Dermis blood vessel endothelial cell (primary cell): Measurements from ENCODE around the gene MLLT11. TPM values are rescaled to one million over a fixed set of nuclear protein-coding genes. Genes with fewer than 3 reads are reported as not detected.

Experiments
- total RNA-seq: library from RNA; depleted of rRNA; stranded (reverse); fragments of >200 nt; gene quantifications from 2 replicates; pipeline ENCODE4 v1.2.3, GENCODE V29; 2014

The MLLT11 gene
- total RNA-seq, 1 donor from 2014 or later: 1.2 TPM

Other genes with a start within 250 kb of the MLLT11 start
- gene ARNT, start 183.8 kb upstream of the MLLT11 start, total RNA-seq: 30.5 and 41.6 TPM in 2 replicates
- not detected in 2 replicates for gene CTXND2, start 173.3 kb upstream of the MLLT11 start, total RNA-seq
- gene SETDB1, start 134.0 kb upstream of the MLLT11 start, total RNA-seq: 38.1 and 45.3 TPM in 2 replicates
- 71.6 and 96.6 TPM in 2 replicates for gene CERS2, start 85.6 kb upstream of the MLLT11 start, total RNA-seq
- not detected in 2 replicates for gene ANXA9, start 78.1 kb upstream of the MLLT11 start, total RNA-seq
- gene MINDY1, start 53.5 kb upstream of the MLLT11 start, total RNA-seq: 10.0 and 15.0 TPM in 2 replicates
- gene PRUNE1, start 51.9 kb upstream of the MLLT11 start, total RNA-seq: 6.0 and 8.7 TPM in 2 replicates
- gene BNIPL, start 23.8 kb upstream of the MLLT11 start, total RNA-seq: 0.17 and 0.33 TPM in 2 replicates
- 1.1 and 1.4 TPM in 2 replicates for gene C1orf56, start 12.6 kb upstream of the MLLT11 start, total RNA-seq
- 63.1 and 78.6 TPM in 2 replicates for gene CDC42SE1, start 775 bp upstream of the MLLT11 start, total RNA-seq
- 6.3 and 10.7 TPM in 2 replicates for gene GABPB2, start 10.4 kb downstream of the MLLT11 start, total RNA-seq
- gene SEMA6C, start 86.2 kb downstream of the MLLT11 start, total RNA-seq: 21.3 and 33.4 TPM in 2 replicates
- 0.14 TPM in 1 of 2 replicates, not detected in the other for gene TNFAIP8L2, start 96.3 kb downstream of the MLLT11 start, total RNA-seq
- 3.3 and 5.3 TPM in 2 replicates for gene LYSMD1, start 105.5 kb downstream of the MLLT11 start, total RNA-seq
- 21.1 and 23.8 TPM in 2 replicates for gene SCNM1, start 105.7 kb downstream of the MLLT11 start, total RNA-seq
- 0.56 TPM in 1 of 2 replicates, not detected in the other for gene TMOD4, start 115.6 kb downstream of the MLLT11 start, total RNA-seq
- 46.8 and 64.3 TPM in 2 replicates for gene VPS72, start 129.8 kb downstream of the MLLT11 start, total RNA-seq
- 44.4 and 57.6 TPM in 2 replicates for gene PIP5K1A, start 138.2 kb downstream of the MLLT11 start, total RNA-seq
- 231 and 242 TPM in 2 replicates for gene PSMD4, start 194.3 kb downstream of the MLLT11 start, total RNA-seq
- 12.6 and 16.6 TPM in 2 replicates for gene ZNF687, start 221.9 kb downstream of the MLLT11 start, total RNA-seq